Smooth muscle cell (in vitro differentiated cells): ENCODE results near the gene ARHGEF26. TPM values are rescaled to one million over a fixed set of nuclear protein-coding genes. Genes with fewer than 3 reads are reported as not detected.

ENCODE experiments used
- DNase-seq: peaks from one replicate; lab custom pipeline; 2025; ENCODE audit not compliant: unreplicated experiment; lab: John Stamatoyannopoulos, UW
- H2AFZ ChIP-seq: fragments of 200-600 bp; sonication (generic); 2 replicates; pipeline ENCODE4 v1.6.0; 2016; ENCODE audit warnings: antibody characterized with exemption, low read depth, mild to moderate bottlenecking
- H3F3A ChIP-seq: fragments of 200-600 bp; sonication (generic); 2 replicates; pipeline ENCODE4 v1.6.0; 2017; ENCODE audit warnings: antibody characterized with exemption, low read depth
- H3K27ac ChIP-seq: fragments of 200-600 bp; sonication (generic); 2 replicates; pipeline ENCODE4 v1.5.1; 2016; ENCODE audit warnings: low read depth, mild to moderate bottlenecking
- H3K27me3 ChIP-seq: fragments of 200-600 bp; sonication (generic); 2 replicates; pipeline ENCODE4 v1.6.1; 2016; ENCODE audit warnings: low read depth, mild to moderate bottlenecking
- H3K36me3 ChIP-seq: fragments of 200-600 bp; sonication (generic); 2 replicates; pipeline ENCODE4 v1.5.1; 2016; ENCODE audit warnings: low read depth
- H3K4me1 ChIP-seq: fragments of 200-600 bp; sonication (generic); 2 replicates; pipeline ENCODE4 v1.5.1; 2016; ENCODE audit warnings: low read depth
- H3K4me2 ChIP-seq: fragments of 200-600 bp; sonication (generic); 2 replicates; pipeline ENCODE4 v1.6.0; 2016; ENCODE audit warnings: mild to moderate bottlenecking
- H3K4me3 ChIP-seq: fragments of 200-600 bp; sonication (generic); 2 replicates; pipeline ENCODE4 v1.5.1; 2016; ENCODE audit warnings: mild to moderate bottlenecking
- H3K79me2 ChIP-seq: fragments of 200-600 bp; sonication (generic); 2 replicates; pipeline ENCODE4 v1.6.0; 2016; ENCODE audit warnings: low read depth, mild to moderate bottlenecking
- H3K9ac ChIP-seq: fragments of 200-600 bp; sonication (generic); 2 replicates; pipeline ENCODE4 v1.6.0; 2016; ENCODE audit warnings: low read depth
- H3K9me3 ChIP-seq: fragments of 200-600 bp; sonication (generic); replicated peaks from 2 replicates; pipeline ENCODE4 v1.5.1; 2016; ENCODE audit warnings: low read depth
- H4K20me1 ChIP-seq: fragments of 200-600 bp; sonication (generic); 2 replicates; pipeline ENCODE4 v1.6.0; 2016; ENCODE audit warnings: low read depth
- WGBS: methylation state at CpG from one replicate; pipeline ENCODE4 v1.1.7; 2016; ENCODE audit warnings: low lambda C conversion rate; 5-methylcytosine and 5-hydroxymethylcytosine counted together
- polyA plus RNA-seq: library from polyadenylated mRNA; unstranded; fragments of >200 nt; fragmentation: Nextera tagmentation; extraction: Ambion mirVana; gene quantifications from 2 replicates; pipeline ENCODE4 v1.2.1, GENCODE V29; 2016
- total RNA-seq: library from RNA; depleted of rRNA; stranded (reverse); fragments of >200 nt; gene quantifications from 2 replicates; pipeline ENCODE4 v1.2.3, GENCODE V29; 2014
- TF ChIP-seq, protein P1 (sequence below): fragments of 200-600 bp; sonication (generic); IDR thresholded peaks from 2 replicates; pipeline ENCODE4 v1.5.1; 2017; ENCODE audit warnings: borderline replicate concordance, mild to moderate bottlenecking, antibody characterized with exemption; ENCODE audit not compliant: insufficient read depth, poor library complexity, severe bottlenecking

Gene ARHGEF26
- total and polyA plus RNA-seq, 2 experiments from 2014 or later, result 0.83 to 1.4 TPM

DNA sequence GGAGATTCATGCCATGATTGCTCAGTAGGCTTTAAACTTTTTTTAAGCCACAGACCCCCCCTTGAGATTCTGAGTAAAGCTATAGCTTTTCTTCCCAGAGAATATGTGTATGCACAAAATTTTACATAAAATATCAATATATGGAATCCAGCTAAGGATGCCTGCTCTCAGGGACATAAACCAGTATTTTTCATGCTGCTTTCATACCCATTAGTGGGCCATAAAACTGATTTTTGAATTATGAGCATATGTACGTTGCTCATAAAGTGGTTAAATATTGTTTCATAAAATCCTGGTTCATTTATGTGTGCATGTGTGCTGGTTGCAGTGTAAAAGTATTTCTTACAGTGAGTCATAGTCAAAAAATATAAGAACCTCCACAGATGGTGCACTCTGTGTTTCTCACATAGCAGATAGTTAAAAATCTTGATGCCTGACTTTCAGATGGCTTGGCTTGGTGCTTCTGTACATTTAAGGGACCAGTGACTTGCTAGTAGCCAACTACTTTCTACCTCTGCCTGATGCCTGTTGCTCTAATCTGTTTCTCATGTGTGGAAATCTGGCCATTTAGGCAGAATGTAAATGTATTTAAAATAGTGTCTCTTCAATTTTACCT lies 71.9 kb downstream of the ARHGEF26 start:
- Histone ChIP-seq H3K4me2 (no peak overlapping the region), H3K27me3 (no peaks in the 10 kb centered on the region), H3K36me3 (no peaks in the 10 kb centered on the region), H3K4me1 (no peaks in the 10 kb centered on the region), H3K9me3 (no peaks in the 10 kb centered on the region), H3K9ac (no peak overlapping the region), H4K20me1 (no peaks in the 10 kb centered on the region), H2AFZ (no peak overlapping the region), H3F3A (no peaks in the 10 kb centered on the region), H3K79me2 (no peaks in the 10 kb centered on the region), H3K4me3 (no peak overlapping the region), H3K27ac (no peak overlapping the region)
- no peak for DNase-seq
- TF ChIP-seq, protein P1, sequence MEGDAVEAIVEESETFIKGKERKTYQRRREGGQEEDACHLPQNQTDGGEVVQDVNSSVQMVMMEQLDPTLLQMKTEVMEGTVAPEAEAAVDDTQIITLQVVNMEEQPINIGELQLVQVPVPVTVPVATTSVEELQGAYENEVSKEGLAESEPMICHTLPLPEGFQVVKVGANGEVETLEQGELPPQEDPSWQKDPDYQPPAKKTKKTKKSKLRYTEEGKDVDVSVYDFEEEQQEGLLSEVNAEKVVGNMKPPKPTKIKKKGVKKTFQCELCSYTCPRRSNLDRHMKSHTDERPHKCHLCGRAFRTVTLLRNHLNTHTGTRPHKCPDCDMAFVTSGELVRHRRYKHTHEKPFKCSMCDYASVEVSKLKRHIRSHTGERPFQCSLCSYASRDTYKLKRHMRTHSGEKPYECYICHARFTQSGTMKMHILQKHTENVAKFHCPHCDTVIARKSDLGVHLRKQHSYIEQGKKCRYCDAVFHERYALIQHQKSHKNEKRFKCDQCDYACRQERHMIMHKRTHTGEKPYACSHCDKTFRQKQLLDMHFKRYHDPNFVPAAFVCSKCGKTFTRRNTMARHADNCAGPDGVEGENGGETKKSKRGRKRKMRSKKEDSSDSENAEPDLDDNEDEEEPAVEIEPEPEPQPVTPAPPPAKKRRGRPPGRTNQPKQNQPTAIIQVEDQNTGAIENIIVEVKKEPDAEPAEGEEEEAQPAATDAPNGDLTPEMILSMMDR, result no peak
- 82% methylated on average over 1 of the region's 1 CpG for WGBS

DNA sequence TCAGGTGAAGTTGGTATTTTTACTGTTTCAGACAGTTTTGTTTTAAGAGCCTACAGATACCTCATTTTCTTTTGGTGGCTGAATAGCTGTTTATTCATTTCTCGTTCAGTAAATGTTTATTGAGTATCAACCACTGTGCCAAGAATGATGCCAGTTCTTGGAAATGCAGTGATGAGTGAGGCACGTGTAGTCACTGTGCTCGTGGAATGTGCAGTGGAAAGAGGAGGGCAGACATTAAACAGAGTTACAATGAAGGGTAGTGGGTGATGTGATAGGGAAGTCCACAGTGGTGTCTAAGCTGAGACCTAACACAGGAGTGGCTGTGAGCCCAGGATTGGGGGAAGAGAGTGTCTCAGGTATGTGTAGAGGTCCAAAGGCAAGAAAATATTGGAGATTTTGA lies 73.7 kb downstream of the ARHGEF26 start:
- H3K4me1 ChIP-seq, result no peaks in the 10 kb centered on the region
- no peak overlapping the region for H3K4me3 ChIP-seq
- H3K27ac ChIP-seq, result no peak overlapping the region
- TF ChIP-seq, protein P1, result no peak
- no peaks in the 10 kb centered on the region for H3K9me3 ChIP-seq
- no peak overlapping the region for H3K9ac ChIP-seq
- H3K36me3 ChIP-seq, result no peaks in the 10 kb centered on the region
- H4K20me1 ChIP-seq, result no peaks in the 10 kb centered on the region
- H3F3A ChIP-seq, result no peaks in the 10 kb centered on the region
- no peak overlapping the region for H2AFZ ChIP-seq
- 87% methylated on average over 3 of the region's 3 CpGs for WGBS
- H3K79me2 ChIP-seq, result no peaks in the 10 kb centered on the region
- no peak for DNase-seq
- no peaks in the 10 kb centered on the region for H3K27me3 ChIP-seq
- no peak overlapping the region for H3K4me2 ChIP-seq

DNA sequence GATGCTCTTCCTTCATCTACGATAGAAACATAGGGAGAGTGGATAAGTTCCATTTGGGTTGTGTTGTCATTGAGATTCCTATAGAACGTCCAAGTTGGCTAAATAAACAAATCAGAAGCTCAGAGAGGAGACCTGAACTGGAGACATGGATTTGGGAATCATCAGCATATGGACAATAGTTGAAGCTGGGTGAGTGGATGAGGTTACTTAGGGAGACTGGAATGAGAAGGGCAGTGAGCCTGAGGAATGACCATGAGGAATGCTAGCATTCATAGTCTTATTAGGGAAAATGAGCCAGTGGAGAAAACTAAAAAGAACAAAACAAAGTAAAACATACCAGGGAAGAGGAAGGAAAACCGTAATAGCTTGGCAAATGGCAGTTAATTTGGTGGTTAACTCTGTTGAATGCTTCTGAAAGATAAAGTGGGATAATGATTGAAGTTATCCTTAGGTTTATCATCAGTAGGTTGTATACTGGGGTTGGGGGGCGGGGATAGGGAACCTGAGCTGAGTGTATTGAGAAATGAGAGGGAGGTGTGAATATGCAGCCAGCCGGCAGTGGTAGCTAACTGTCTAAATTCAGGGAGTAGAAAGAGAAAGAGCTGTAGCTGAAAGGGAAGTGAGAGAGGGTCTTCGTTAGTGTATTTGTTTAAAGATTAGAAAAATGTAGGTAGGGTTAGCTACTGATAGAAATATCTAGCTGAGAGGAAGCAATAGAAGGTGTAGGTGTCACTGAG lies 74.6 kb downstream of the ARHGEF26 start:
- Histone ChIP-seq H3K9me3 (no peaks in the 10 kb centered on the region), H3K27ac (no peak overlapping the region), H3K4me2 (no peak overlapping the region), H3K27me3 (no peaks in the 10 kb centered on the region), H3K4me3 (no peak overlapping the region), H3K36me3 (no peaks in the 10 kb centered on the region), H2AFZ (no peak overlapping the region), H3K79me2 (no peaks in the 10 kb centered on the region), H4K20me1 (no peaks in the 10 kb centered on the region), H3K9ac (no peak overlapping the region), H3K4me1 (no peaks in the 10 kb centered on the region), H3F3A (no peaks in the 10 kb centered on the region)
- TF ChIP-seq, protein P1, result no peak
- WGBS, result 76% methylated on average over 6 of the region's 6 CpGs
- no peak for DNase-seq
